H1 (cell line): Measurements from ENCODE around the gene NEU3. TPM values are rescaled to one million over a fixed set of nuclear protein-coding genes. Genes with fewer than 3 reads are reported as not detected.

Experiments
- CTCF ChIA-PET: fragments of 300-600 bp; sonication (Branson Sonifier 250); formaldehyde crosslinking; loops from one replicate; lab custom pipeline; 2021; ENCODE audit not compliant: partially characterized antibody; lab: Charles Lee
- POLR2A ChIA-PET: fragments of 300-600 bp; sonication (Branson Sonifier 250); formaldehyde crosslinking; loops from one replicate; lab custom pipeline; 2021; ENCODE audit warnings: inconsistent platforms; ENCODE audit not compliant: partially characterized antibody; lab: Charles Lee
- DNase-seq, 2 experiments: peaks; one replicate each; pipeline versions ENCODE4 v3.0.0 to v3.0.0-alpha.2; 2010 to 2022; ENCODE audit warnings: low spot score in 2 of 2, low read depth in 1 of 2, mixed read lengths in 1 of 2
- FAIRE-seq: peaks from 2 replicates; lab custom pipeline; 2011; peaks lifted over from hg19 to GRCh38; lab: Jason Lieb, UNC
- H2AFZ ChIP-seq: 2 replicates; pipeline ENCODE4 v1.8.1; 2012; ENCODE audit warnings: low read length, inconsistent platforms
- H2AK5ac ChIP-seq: 2 replicates; pipeline ENCODE4 v1.6.1; 2013; ENCODE audit warnings: low read depth, low read length
- H2BK120ac ChIP-seq: replicated peaks from 2 replicates; pipeline ENCODE3; 2013; ENCODE audit warnings: low read depth, low read length, inconsistent platforms
- H2BK12ac ChIP-seq: 2 replicates; pipeline ENCODE4 v1.6.1; 2013; ENCODE audit warnings: low read depth, low read length
- H2BK15ac ChIP-seq: 2 replicates; pipeline ENCODE4 v1.6.1; 2013; ENCODE audit warnings: low read length
- H2BK20ac ChIP-seq: 2 replicates; pipeline ENCODE4 v1.6.1; 2013; ENCODE audit warnings: low read length
- H2BK5ac ChIP-seq: 2 replicates; pipeline ENCODE4 v1.6.1; 2013; ENCODE audit warnings: low read depth, low read length
- H3K14ac ChIP-seq: 2 replicates; pipeline ENCODE4 v1.6.1; 2013; ENCODE audit warnings: inconsistent platforms; ENCODE audit not compliant: insufficient read length
- H3K18ac ChIP-seq: 2 replicates; pipeline ENCODE4 v1.6.1; 2013; ENCODE audit warnings: low read length; ENCODE audit errors: extremely low read depth
- H3K23ac ChIP-seq: 2 replicates; pipeline ENCODE4 v1.6.1; 2013; ENCODE audit warnings: inconsistent platforms; ENCODE audit not compliant: insufficient read length
- H3K23me2 ChIP-seq: 2 replicates; pipeline ENCODE4 v1.6.1; 2013; ENCODE audit warnings: low read depth, low read length
- H3K27ac ChIP-seq: 2 replicates; pipeline ENCODE4 v1.6.1; 2011; ENCODE audit warnings: low read depth, low read length, inconsistent platforms
- H3K27me3 ChIP-seq, 4 experiments: replicated peaks in 1 of 4; 1 replicate in 1 of 4; 2 replicates in 3 of 4; pipeline versions ENCODE4 v1.6.1 to v1.8.1; 2011 to 2013; ENCODE audit warnings: low read length in 3 of 4, mild to moderate bottlenecking in 3 of 4, inconsistent platforms in 2 of 4, mixed read lengths in 2 of 4, moderate library complexity in 1 of 4; ENCODE audit not compliant: control insufficient read depth in 3 of 4, insufficient read depth in 3 of 4; ENCODE audit errors: extremely low read depth in 1 of 4
- H3K36me3 ChIP-seq, 4 experiments: 2 replicates each; pipeline versions ENCODE4 v1.6.1 to v1.8.1; 2011 to 2013; ENCODE audit warnings: mild to moderate bottlenecking in 4 of 4, low read length in 3 of 4, moderate library complexity in 2 of 4, control low read depth in 1 of 4, inconsistent platforms in 1 of 4; ENCODE audit not compliant: insufficient read depth in 4 of 4, control insufficient read depth in 2 of 4
- H3K4ac ChIP-seq: replicated peaks from 2 replicates; pipeline ENCODE3; 2013; ENCODE audit warnings: low read length, low read depth, mixed read lengths, inconsistent platforms; ENCODE audit not compliant: insufficient read length
- H3K4me1 ChIP-seq, 4 experiments: replicated peaks in 1 of 4; 1 replicate in 1 of 4; 2 replicates in 3 of 4; pipeline versions ENCODE4 v1.6.1 to v1.8.1; 2011 to 2013; ENCODE audit warnings: low read length in 3 of 4, inconsistent platforms in 2 of 4, mixed read lengths in 1 of 4; ENCODE audit not compliant: insufficient read depth in 4 of 4, control insufficient read depth in 3 of 4
- H3K4me2 ChIP-seq, 2 experiments: 2 replicates each; pipeline versions ENCODE4 v1.6.1 to v1.8.1; 2011 to 2013; ENCODE audit warnings: low read depth in 2 of 2, low read length in 2 of 2, control low read depth in 1 of 2, inconsistent platforms in 1 of 2, mild to moderate bottlenecking in 1 of 2; ENCODE audit not compliant: insufficient read depth in 1 of 2
- H3K4me3 ChIP-seq, 4 experiments: fragments of 200-600, 300-600 bp in 1 of 4; sonication (generic), shearing (Covaris generic), sonication (Bioruptor Twin) in 1 of 4; 2 replicates each; pipeline versions ENCODE4 v1.5.1 to v1.8.1; 2011 to 2016; ENCODE audit warnings: low read length in 4 of 4, low read depth in 3 of 4, control low read depth in 2 of 4, inconsistent platforms in 2 of 4, mild to moderate bottlenecking in 2 of 4, mixed read lengths in 1 of 4, moderate library complexity in 1 of 4; ENCODE audit not compliant: insufficient read depth in 2 of 4; ENCODE audit errors: extremely low read depth in 1 of 4
- H3K56ac ChIP-seq: replicated peaks from 2 replicates; pipeline ENCODE3; 2013; ENCODE audit warnings: low read depth, mild to moderate bottlenecking, mixed read lengths, low read length, inconsistent platforms; ENCODE audit not compliant: insufficient read length
- H3K79me1 ChIP-seq: 2 replicates; pipeline ENCODE4 v1.6.1; 2013; ENCODE audit warnings: low read depth, low read length, control low read depth
- H3K79me2 ChIP-seq, 2 experiments: 2 replicates each; pipeline versions ENCODE4 v1.6.1 to v1.8.1; 2012 to 2013; ENCODE audit warnings: low read length in 2 of 2, mild to moderate bottlenecking in 2 of 2, inconsistent platforms in 1 of 2; ENCODE audit not compliant: insufficient read depth in 2 of 2, control insufficient read depth in 1 of 2
- H3K9ac ChIP-seq, 4 experiments: replicated peaks in 1 of 4; 1 replicate in 1 of 4; 2 replicates in 3 of 4; pipeline versions ENCODE4 v1.6.1 to v1.8.1; 2011 to 2013; ENCODE audit warnings: low read depth in 3 of 4, low read length in 3 of 4, control low read depth in 2 of 4, mild to moderate bottlenecking in 2 of 4, moderate library complexity in 2 of 4, inconsistent platforms in 1 of 4; ENCODE audit errors: extremely low read depth in 1 of 4
- H3K9me3 ChIP-seq, 2 experiments: 2 replicates each; pipeline versions ENCODE4 v1.6.1 to v1.8.1; 2012 to 2013; ENCODE audit warnings: mild to moderate bottlenecking in 2 of 2, moderate library complexity in 2 of 2, control low read depth in 1 of 2, inconsistent platforms in 1 of 2, low read depth in 1 of 2, low read length in 1 of 2, mixed read lengths in 1 of 2; ENCODE audit not compliant: insufficient read depth in 2 of 2
- H4K20me1 ChIP-seq, 2 experiments: replicated peaks in 1 of 2; 2 replicates each; pipeline versions ENCODE3 to v1.8.1; 2011 to 2013; ENCODE audit warnings: inconsistent platforms in 2 of 2, low read length in 2 of 2, mild to moderate bottlenecking in 1 of 2; ENCODE audit not compliant: insufficient read depth in 2 of 2, control insufficient read depth in 1 of 2
- H4K5ac ChIP-seq: 2 replicates; pipeline ENCODE4 v1.6.1; 2013; ENCODE audit warnings: low read length, low read depth, mixed read lengths, inconsistent platforms; ENCODE audit not compliant: insufficient read length
- H4K8ac ChIP-seq: 2 replicates; pipeline ENCODE4 v1.8.0; 2013; ENCODE audit warnings: mild to moderate bottlenecking, moderate library complexity, low read length, inconsistent platforms; ENCODE audit not compliant: insufficient read depth; ENCODE audit errors: extremely low read depth
- H4K91ac ChIP-seq: replicated peaks from 2 replicates; pipeline ENCODE3; 2013; ENCODE audit warnings: low read length, mixed read lengths, inconsistent platforms; ENCODE audit not compliant: insufficient read length
- BCL11A ChIP-seq, 2 experiments: IDR thresholded peaks; one replicate each; pipeline ENCODE4 v1.6.1; 2011; ENCODE audit warnings: low read depth in 2 of 2, low read length in 2 of 2, mild to moderate bottlenecking in 2 of 2
- EZH2 ChIP-seq: fragments of 200-600 bp; sonication (generic); IDR thresholded peaks from 2 replicates; pipeline ENCODE4 v1.7.1; 2012; ENCODE audit warnings: low read depth, mild to moderate bottlenecking, moderate library complexity, low read length, inconsistent platforms; ENCODE audit not compliant: severe bottlenecking
- JUN ChIP-seq: IDR thresholded peaks from 2 replicates; pipeline ENCODE4 v1.6.1; 2011; ENCODE audit warnings: low read depth, mild to moderate bottlenecking, improper control_type of control experiment, low read length
- JUND ChIP-seq: IDR thresholded peaks from 2 replicates; pipeline ENCODE4 v1.6.1; 2011; ENCODE audit warnings: mild to moderate bottlenecking, improper control_type of control experiment, low read length
- KDM5A ChIP-seq: fragments of 200-600 bp; IDR thresholded peaks from 2 replicates; pipeline ENCODE4 v1.7.1; 2012; ENCODE audit warnings: mild to moderate bottlenecking, low read length, inconsistent platforms, mixed read lengths
- MAFK ChIP-seq: IDR thresholded peaks from 2 replicates; pipeline ENCODE4 v1.6.1; 2012; ENCODE audit warnings: low read depth, mild to moderate bottlenecking, improper control_type of control experiment, low read length
- NANOG ChIP-seq: IDR thresholded peaks from 2 replicates; pipeline ENCODE4 v1.6.1; 2011; ENCODE audit warnings: low read length, low read depth, mild to moderate bottlenecking, inconsistent platforms; ENCODE audit not compliant: insufficient read depth, poor library complexity, severe bottlenecking
- POLR2AphosphoS5 ChIP-seq: IDR thresholded peaks from 2 replicates; pipeline ENCODE4 v1.6.1; 2011; ENCODE audit warnings: low read depth, low read length
- POU5F1 ChIP-seq: IDR thresholded peaks from 2 replicates; pipeline ENCODE4 v1.6.1; 2011; ENCODE audit warnings: low read depth, mild to moderate bottlenecking, low read length, moderate library complexity
- TEAD4 ChIP-seq: IDR thresholded peaks from 2 replicates; pipeline ENCODE4 v1.6.1; 2012; ENCODE audit warnings: low read depth, low read length, inconsistent platforms, mixed read lengths
- WGBS, 2 experiments: shearing (Covaris generic) in 1 of 2; methylation state at CpG; one replicate each; pipeline versions ENCODE4 v1.1.6 to v1.1.7; 2013 to 2015; ENCODE audit warnings: low lambda C conversion rate in 2 of 2, mixed read lengths in 2 of 2, inconsistent platforms in 1 of 2, low coverage in 1 of 2, missing lambda C conversion rate in 1 of 2; ENCODE audit not compliant: insufficient replicate concordance in 2 of 2, insufficient coverage in 1 of 2, insufficient read length in 1 of 2; ENCODE audit errors: extremely low coverage in 1 of 2, missing lambda C conversion rate in 1 of 2; 5-methylcytosine and 5-hydroxymethylcytosine counted together
- polyA plus RNA-seq, 7 experiments: library from polyadenylated mRNA; depleted of rRNA in 3 of 7; stranded (reverse) in 5 of 7; unstranded in 2 of 7; fragments of >200 nt in 5 of 7; fragments of 200-250 nt in 2 of 7; gene quantifications; 1 replicate in 5 of 7; 2 replicates in 1 of 7; 4 replicates in 1 of 7; pipeline versions ENCODE4 v1.2.1 to v1.2.3, GENCODE V29; 2011 to 2013; ENCODE audit warnings: missing spikeins in 2 of 7, mixed read lengths in 2 of 7
- total RNA-seq: library from RNA; stranded (reverse); fragmentation: NEBNext Ultra II Directional; extraction: Animal tissue kit (Norgen Biotek cat#: 25700); gene quantifications from 2 replicates; pipeline ENCODE4 v1.2.1, GENCODE V29; 2021

The NEU3 gene
- total and polyA plus RNA-seq, 2 of the 8 experiments (the other 6 are each of a cell fraction or from before 2014, with no cell fraction given), result 8.9 to 15.6 TPM

DNA sequence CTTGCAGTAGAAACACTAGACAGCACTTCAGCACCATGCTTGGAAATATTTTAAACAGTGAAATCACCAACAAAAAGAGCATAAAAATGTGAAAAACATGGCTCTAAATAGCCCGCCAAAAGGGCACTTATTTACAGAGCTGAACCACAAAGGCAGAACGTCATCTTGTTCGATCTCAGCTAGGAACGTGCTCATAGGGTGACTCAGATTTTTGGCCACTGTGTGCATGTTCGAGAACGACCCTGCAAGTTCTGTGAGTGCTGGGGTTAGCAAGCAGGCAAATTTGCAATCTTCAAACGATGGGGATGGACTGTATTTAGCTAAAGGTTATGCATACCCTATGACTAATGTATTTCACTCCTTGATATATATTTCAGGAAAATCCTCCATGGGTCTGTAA is 77.3 kb downstream of the NEU3 start:
- no peak overlapping the region for H2BK15ac ChIP-seq
- DNase-seq (no peak), FAIRE-seq (no peak)
- H2BK12ac ChIP-seq, result no peak overlapping the region
- 88% methylated on average over 7 of the region's 7 CpGs; no CpG with 5 or more reads in 1 of the 2 experiments for WGBS, 2 experiments
- no peaks in the 10 kb centered on the region for H3K4me1 ChIP-seq
- H2BK20ac ChIP-seq, result no peak overlapping the region
- no peaks in the 10 kb centered on the region for H3K79me1 ChIP-seq
- no peak overlapping the region for H3K23ac ChIP-seq
- POLR2A ChIA-PET, result no interaction called here
- H3K23me2 ChIP-seq, result no peaks in the 10 kb centered on the region
- H2AFZ ChIP-seq, result no peak overlapping the region
- H3K4ac ChIP-seq, result no peak overlapping the region
- H3K79me2 ChIP-seq, result no peaks in the 10 kb centered on the region
- H3K4me2 ChIP-seq, result no peak overlapping the region
- H4K20me1 ChIP-seq, result no peaks in the 10 kb centered on the region
- H4K5ac ChIP-seq, result no peak overlapping the region
- no peak overlapping the region for H4K8ac ChIP-seq
- H2BK5ac ChIP-seq, result no peak overlapping the region
- no peak overlapping the region for H3K56ac ChIP-seq
- no peak overlapping the region for H2BK120ac ChIP-seq
- H3K36me3 ChIP-seq, result no peaks in the 10 kb centered on the region
- H3K27ac ChIP-seq, result no peak overlapping the region
- no peak overlapping the region for H3K9ac ChIP-seq
- H3K9me3 ChIP-seq, result no peaks in the 10 kb centered on the region
- no peaks in the 10 kb centered on the region for H3K27me3 ChIP-seq
- no peak overlapping the region for H2AK5ac ChIP-seq
- H3K18ac ChIP-seq, result no peak overlapping the region
- CTCF ChIA-PET, result interaction anchor here (1.2 to 2.2 kb wide), 2 partner anchors 18 to 34 kb away, joined by 3 to 9 read pairs; no protein-coding TSS in a partner anchor
- H4K91ac ChIP-seq, result no peak overlapping the region
- TF ChIP-seq MAFK (no peak), JUND (no peak), POLR2AphosphoS5 (no peak), NANOG (no peak), TEAD4 (no peak), POU5F1 (no peak), BCL11A (IDR thresholded peaks at IDR 0.05; ENCODE audit: low read depth in 2 of 2, low read length in 2 of 2) (no peak), KDM5A (no peak), JUN (no peak), EZH2 (no peak)
- H3K4me3 ChIP-seq, result no peak overlapping the region
- no peak overlapping the region for H3K14ac ChIP-seq
